ENCODE measurements around the gene PLCL2.

- TF ChIP-seq POLR2AphosphoS5 (IDR thresholded peaks at IDR 0.05; ENCODE audit: borderline replicate concordance, low read depth, low read length) (no peak), EZH2 (IDR thresholded peaks at IDR 0.05) (no peak), FOXP2 (optimal IDR thresholded peaks at IDR 0.05; ENCODE audit: control extremely low read depth, extremely low read length, insufficient read depth) (no peak)
Measured at GRCh38 chr3:17032407-17033034, 147.8 kb downstream of the PLCL2 start.

Measured in SK-N-MC (cell line).